Subcutaneous abdominal adipose tissue (tissue), 5 donors: ENCODE results near the gene COX6A2.

ENCODE experiments used
- H3K27ac ChIP-seq: one replicate; pipeline ENCODE4 v1.7.0; 2013; ENCODE audit warnings: low read depth, mild to moderate bottlenecking, inconsistent platforms, low read length, moderate library complexity
- H3K27me3 ChIP-seq, 5 donors: one replicate each; pipeline ENCODE4 v1.7.0; 2013; ENCODE audit warnings: low read length in 5 of 5, inconsistent platforms in 1 of 5; ENCODE audit not compliant: control insufficient read depth in 5 of 5, insufficient read depth in 4 of 5
- H3K36me3 ChIP-seq, 5 donors: one replicate each; pipeline ENCODE4 v1.7.0; 2013; ENCODE audit warnings: low read length in 5 of 5; ENCODE audit not compliant: control insufficient read depth in 5 of 5, insufficient read depth in 5 of 5
- H3K4me1 ChIP-seq, 5 donors: one replicate each; pipeline ENCODE4 v1.7.0; 2013; ENCODE audit warnings: low read length in 5 of 5, mild to moderate bottlenecking in 3 of 5, moderate library complexity in 1 of 5; ENCODE audit not compliant: control insufficient read depth in 5 of 5, insufficient read depth in 5 of 5
- H3K4me3 ChIP-seq, 5 donors: one replicate each; pipeline ENCODE4 v1.7.0; 2013; ENCODE audit warnings: low read length in 5 of 5, low read depth in 1 of 5
- H3K9ac ChIP-seq, 5 donors: one replicate each; pipeline ENCODE4 v1.7.0; 2013; ENCODE audit warnings: low read length in 5 of 5, mild to moderate bottlenecking in 4 of 5, moderate library complexity in 3 of 5
- H3K9me3 ChIP-seq, 5 donors: one replicate each; pipeline ENCODE4 v1.7.0; 2013; ENCODE audit warnings: low read length in 5 of 5; ENCODE audit not compliant: control insufficient read depth in 5 of 5
- donor health status: healthy.
- donor health status: healthy.
- donor health status: healthy.
- donor health status: healthy.
- donor health status: healthy.

Gene COX6A2

GRCh38 chr16:31380201-31380600, 48.0 kb downstream of the COX6A2 start:
- H3K4me1 ChIP-seq: no peaks in the 10 kb centered on the region
- H3K4me3 ChIP-seq: no peak overlapping the region
- no peak overlapping the region for H3K9ac ChIP-seq
- no peak overlapping the region for H3K27ac ChIP-seq
- peaks cover 0 to 11% (median 2%) of the 10 kb centered on the region in 5 donors for H3K27me3 ChIP-seq
- peaks cover 0 to 4% (median 0%) of the 10 kb centered on the region in 5 donors for H3K36me3 ChIP-seq
- peaks cover 0 to 9% (median 5%) of the 10 kb centered on the region in 5 donors for H3K9me3 ChIP-seq
